ENCODE data around the gene GOSR1. TPM values are rescaled to one million over a fixed set of nuclear protein-coding genes. Genes with fewer than 3 reads are reported as not detected.
"Not testable (repeated sequence)": the region's sequence is repeated elsewhere in the genome, so short reads cannot be mapped to it uniquely, and the experiment has no call there.

GOSR1 gene
- total RNA-seq, 1 experiment from 2014 or later = 58.1 TPM

DNA sequence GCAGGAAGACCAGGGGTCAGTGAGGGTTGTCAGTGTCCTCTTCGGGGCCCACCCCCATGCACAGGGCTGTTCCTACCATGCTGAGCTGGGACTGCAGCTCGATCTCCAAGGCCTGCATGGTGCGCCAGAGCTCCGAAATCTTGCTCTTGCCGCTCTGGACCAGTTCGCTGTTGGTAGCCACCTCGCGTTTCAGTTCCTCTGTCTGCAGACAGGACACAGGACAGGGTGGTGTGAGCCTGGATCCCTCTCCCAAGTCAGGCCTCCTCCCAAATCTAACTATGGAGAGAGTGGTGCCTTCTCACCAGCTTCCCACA, 90.9 kb downstream of the GOSR1 start:
- no peak overlapping the region for H3K56ac ChIP-seq (ENCODE audit: insufficient read length, low read depth, low read length)
- H3K9me3 ChIP-seq (ENCODE audit: control insufficient read depth, low read depth, low read length) = no peaks in the 10 kb centered on the region
- H4K91ac ChIP-seq (ENCODE audit: insufficient read length, low read depth, low read length) = no peak overlapping the region
- no peaks in the 10 kb centered on the region; a peak in 1 of 7 replicates for H3K36me3 Mint-ChIP-seq (ENCODE audit: insufficient read depth in 1 of 3, low read depth in 3 of 3)
- DNase-seq = no peak
- no peaks in the 10 kb centered on the region for H3K79me2 ChIP-seq (ENCODE audit: insufficient read depth, low read length)
- no peaks in the 10 kb centered on the region; a peak in 1 of 5 replicates for H3K9me3 Mint-ChIP-seq
- H3K27ac ChIP-seq (ENCODE audit: insufficient read length, low read depth, low read length) = no peak overlapping the region
- no peak overlapping the region for H2BK5ac ChIP-seq (ENCODE audit: insufficient read length, low read length)
- H3K4ac ChIP-seq (ENCODE audit: low read depth, low read length) = no peak overlapping the region
- no peak overlapping the region for H2AFZ ChIP-seq (ENCODE audit: low read length)
- no peak overlapping the region for H3K9ac ChIP-seq (ENCODE audit: extremely low read depth, insufficient read length, low read length)
- no peak overlapping the region for H4K5ac ChIP-seq (ENCODE audit: insufficient read length, low read depth, low read length)
- H3K27me3 Mint-ChIP-seq (ENCODE audit: low read depth) = peaks cover 3% of the 10 kb centered on the region
- H3K14ac ChIP-seq (ENCODE audit: insufficient read depth, low read length) = no peak overlapping the region
- peaks cover 36 to 42% of the 10 kb centered on the region in 2 experiments for H3K4me1 Mint-ChIP-seq
- H2BK120ac ChIP-seq (ENCODE audit: low read depth, low read length, poor library complexity, severe bottlenecking) = no peak overlapping the region
- no peak overlapping the region for H3K18ac ChIP-seq (ENCODE audit: insufficient read length, low read depth, low read length)
- no peak overlapping the region for H3K4me3 Mint-ChIP-seq
- no peak overlapping the region for H2BK20ac ChIP-seq (ENCODE audit: low read depth, low read length, poor library complexity, severe bottlenecking)
- no peaks in the 10 kb centered on the region for H3K23me2 ChIP-seq (ENCODE audit: insufficient read length, low read depth, low read length, poor library complexity, severe bottlenecking)
- H3K23ac ChIP-seq (ENCODE audit: insufficient read length, low read depth, low read length) = no peak overlapping the region
- no peaks in the 10 kb centered on the region for H3K79me1 ChIP-seq (ENCODE audit: insufficient read depth, low read depth, low read length, poor library complexity, severe bottlenecking)
- H3K27ac Mint-ChIP-seq = no peak overlapping the region; a peak in 1 of 7 replicates
- no peaks in the 10 kb centered on the region for H3K4me1 ChIP-seq (ENCODE audit: insufficient read depth, low read length)
- H4K8ac ChIP-seq (replicated peaks; ENCODE audit: insufficient read length, low read depth, low read length) = no peak overlapping the region
- H4K20me1 ChIP-seq (ENCODE audit: control insufficient read depth, insufficient read depth, insufficient read length) = no peaks in the 10 kb centered on the region
- no peak overlapping the region for H3T11ph ChIP-seq (ENCODE audit: low read length)
- WGBS (ENCODE audit: extremely low coverage, insufficient read length, low lambda C conversion rate) = no CpG with 5 or more reads among the region's 8 CpGs
- H2BK12ac ChIP-seq (ENCODE audit: insufficient read length, low read depth, low read length) = no peak overlapping the region
- no peak overlapping the region for H2BK15ac ChIP-seq (ENCODE audit: low read depth, low read length)
- H2AK5ac ChIP-seq (ENCODE audit: insufficient read length, low read length) = no peak overlapping the region
- no peak for TF ChIP-seq CTCF (conservative IDR thresholded peaks at IDR 0.05)
- no peaks in the 10 kb centered on the region for H3K27me3 ChIP-seq (ENCODE audit: insufficient read depth, low read length)
- no peak overlapping the region for H3K4me2 ChIP-seq (ENCODE audit: insufficient read depth, insufficient read length, low read length)

DNA sequence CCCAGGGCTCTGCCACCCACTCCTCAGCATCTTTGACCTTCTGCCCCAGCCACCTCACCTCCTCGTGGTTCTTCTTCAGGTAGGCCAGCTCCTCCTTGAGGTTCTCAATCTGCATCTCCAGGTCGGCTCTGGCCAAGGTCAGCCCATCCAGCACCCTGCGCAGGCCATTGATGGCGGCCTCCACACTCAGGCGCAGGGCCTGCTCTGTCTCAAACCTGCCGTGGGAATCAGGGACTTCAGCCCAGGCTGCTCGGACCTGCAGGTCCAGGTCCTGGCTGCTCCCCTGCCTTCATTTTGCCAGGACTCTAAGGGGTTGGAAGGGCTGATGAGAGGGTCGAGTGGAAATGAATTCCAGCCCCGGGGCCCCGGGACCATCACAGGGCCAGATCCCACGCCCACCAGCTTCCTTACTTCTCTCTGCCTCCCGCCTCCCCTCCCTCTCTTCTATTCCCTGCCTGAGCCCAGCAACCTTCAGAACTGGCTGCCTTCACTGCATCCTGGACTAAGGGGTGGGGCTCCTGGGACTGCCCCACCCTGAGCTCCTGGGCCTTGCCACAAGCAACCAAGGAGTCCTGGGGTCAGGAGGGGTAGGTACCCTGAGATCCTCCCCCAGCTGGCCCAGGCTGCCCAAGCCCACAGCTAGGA, 92.4 kb downstream of the GOSR1 start:
- H3K79me1 ChIP-seq (ENCODE audit: insufficient read depth, low read depth, low read length, poor library complexity, severe bottlenecking); H4K20me1 ChIP-seq (ENCODE audit: control insufficient read depth, insufficient read depth, insufficient read length); H3T11ph ChIP-seq (ENCODE audit: low read length); H4K91ac ChIP-seq (ENCODE audit: insufficient read length, low read depth, low read length); H2AFZ ChIP-seq (ENCODE audit: low read length); H2BK15ac ChIP-seq (ENCODE audit: low read depth, low read length); H2BK12ac ChIP-seq (ENCODE audit: insufficient read length, low read depth, low read length); H3K9me3 Mint-ChIP-seq; H3K9me3 ChIP-seq (ENCODE audit: control insufficient read depth, low read depth, low read length); H3K27me3 ChIP-seq (ENCODE audit: insufficient read depth, low read length); H2AK5ac ChIP-seq (ENCODE audit: insufficient read length, low read length); H3K36me3 Mint-ChIP-seq (ENCODE audit: insufficient read depth in 1 of 3, low read depth in 3 of 3); H2BK120ac ChIP-seq (ENCODE audit: low read depth, low read length, poor library complexity, severe bottlenecking); H3K4me3 Mint-ChIP-seq; H3K18ac ChIP-seq (ENCODE audit: insufficient read length, low read depth, low read length); H2BK5ac ChIP-seq (ENCODE audit: insufficient read length, low read length); H3K9ac ChIP-seq (ENCODE audit: extremely low read depth, insufficient read length, low read length); H3K4ac ChIP-seq (ENCODE audit: low read depth, low read length); H3K27me3 Mint-ChIP-seq (ENCODE audit: low read depth); H3K4me1 ChIP-seq (ENCODE audit: insufficient read depth, low read length); H3K79me2 ChIP-seq (ENCODE audit: insufficient read depth, low read length); H3K14ac ChIP-seq (ENCODE audit: insufficient read depth, low read length); H3K56ac ChIP-seq (ENCODE audit: insufficient read length, low read depth, low read length); H3K23ac ChIP-seq (ENCODE audit: insufficient read length, low read depth, low read length); H2BK20ac ChIP-seq (ENCODE audit: low read depth, low read length, poor library complexity, severe bottlenecking); DNase-seq; H3K4me2 ChIP-seq (ENCODE audit: insufficient read depth, insufficient read length, low read length); H3K23me2 ChIP-seq (ENCODE audit: insufficient read length, low read depth, low read length, poor library complexity, severe bottlenecking); H3K27ac ChIP-seq (ENCODE audit: insufficient read length, low read depth, low read length); H4K8ac ChIP-seq (replicated peaks; ENCODE audit: insufficient read length, low read depth, low read length); H4K5ac ChIP-seq (ENCODE audit: insufficient read length, low read depth, low read length): not testable (repeated sequence)
- Mint-ChIP-seq H3K4me1 (peaks cover 35 to 37% of the 10 kb centered on the region in 2 experiments), H3K27ac (0 out of 7 replicates have a peak overlapping the region, but pooled peaks of 1 of the 3 experiments have one; percentile 49)
- WGBS (ENCODE audit: extremely low coverage, insufficient read length, low lambda C conversion rate) = no CpG with 5 or more reads among the region's 12 CpGs
